WTC11 (cell line): ENCODE data around the gene OR52E1.

Experiments
- AFF4 ChIP-seq: sonication (generic); formaldehyde crosslinking; IDR thresholded peaks from 2 replicates; pipeline ENCODE4 v1.8.1; 2023; ENCODE audit warnings: mild to moderate bottlenecking, missing genetic modification reagents, borderline replicate concordance
- ATF3 ChIP-seq: sonication (generic); formaldehyde crosslinking; conservative IDR thresholded peaks from 2 replicates; pipeline ENCODE4 v1.8.1; 2022; ENCODE audit warnings: mild to moderate bottlenecking, missing genetic modification reagents
- CBFB ChIP-seq: sonication (generic); formaldehyde crosslinking; IDR thresholded peaks from 2 replicates; pipeline ENCODE4 v1.8.1; 2022; ENCODE audit warnings: mild to moderate bottlenecking, low read depth, missing genetic modification reagents
- CREM ChIP-seq: sonication (generic); formaldehyde crosslinking; IDR thresholded peaks from 2 replicates; pipeline ENCODE4 v1.8.1; 2022; ENCODE audit warnings: mild to moderate bottlenecking, missing genetic modification reagents, moderate library complexity
- CTCF ChIP-seq: fragments of 200-600 bp; IDR thresholded peaks from 2 replicates; pipeline ENCODE4 v1.8.0; 2022; ENCODE audit warnings: antibody characterized with exemption
- JUN ChIP-seq: sonication (generic); formaldehyde crosslinking; IDR thresholded peaks from 2 replicates; pipeline ENCODE4 v1.8.0; 2023; ENCODE audit warnings: mild to moderate bottlenecking, missing genetic modification reagents
- ZBTB21 ChIP-seq: sonication (generic); formaldehyde crosslinking; IDR thresholded peaks from 2 replicates; pipeline ENCODE4 v1.8.1; 2023; ENCODE audit warnings: mild to moderate bottlenecking, missing genetic modification reagents, borderline replicate concordance
- ZNF219 ChIP-seq: sonication (generic); formaldehyde crosslinking; IDR thresholded peaks from 2 replicates; pipeline ENCODE4 v1.8.0; 2023; ENCODE audit warnings: missing genetic modification reagents, mild to moderate bottlenecking, borderline replicate concordance
- TF ChIP-seq, protein P1 (sequence below): sonication (generic); formaldehyde crosslinking; IDR thresholded peaks from 2 replicates; pipeline ENCODE4 v1.8.1; 2022; ENCODE audit warnings: mild to moderate bottlenecking, missing genetic modification reagents, moderate library complexity, borderline replicate concordance
- TF ChIP-seq, protein P2 (sequence below): fragments of 250-450 bp; sonication (Bioruptor Pico); IDR thresholded peaks from 2 replicates; pipeline ENCODE4 v1.8.0; 2021; ENCODE audit warnings: mild to moderate bottlenecking
- TF ChIP-seq, protein P3 (sequence below): sonication (generic); formaldehyde crosslinking; IDR thresholded peaks from 2 replicates; pipeline ENCODE4 v1.8.1; 2022; ENCODE audit warnings: low read depth, missing genetic modification reagents, borderline replicate concordance

DNA sequence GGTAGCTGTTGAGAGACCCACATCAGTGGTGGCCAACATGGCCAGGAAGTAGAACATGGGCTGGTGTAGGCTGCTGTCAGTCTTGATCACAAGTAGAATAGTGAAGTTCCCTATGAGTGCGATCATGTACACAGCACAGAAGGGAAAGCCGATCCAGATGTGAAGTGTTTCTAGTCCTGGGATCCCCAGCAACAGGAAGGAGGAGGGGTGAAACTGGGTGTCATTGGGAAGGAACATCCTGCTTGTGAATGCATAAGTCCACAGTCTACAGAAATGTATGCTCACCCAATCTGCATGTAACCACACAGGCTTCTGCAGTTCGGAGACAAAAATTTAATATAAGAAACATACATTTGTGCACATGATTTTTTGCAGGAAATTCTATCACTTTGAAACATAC lies 10.0 kb upstream of the OR52E1 start, which contains the start of gene OR52E2:
- TF ChIP-seq CTCF (no peak), AFF4 (CRISPR knock-in tag) (no peak), JUN (no peak), CREM (CRISPR knock-in tag) (no peak), ATF3 (CRISPR knock-in tag) (no peak), ZBTB21 (CRISPR knock-in tag) (no peak), CBFB (no peak), ZNF219 (no peak)
- TF ChIP-seq, protein P1, sequence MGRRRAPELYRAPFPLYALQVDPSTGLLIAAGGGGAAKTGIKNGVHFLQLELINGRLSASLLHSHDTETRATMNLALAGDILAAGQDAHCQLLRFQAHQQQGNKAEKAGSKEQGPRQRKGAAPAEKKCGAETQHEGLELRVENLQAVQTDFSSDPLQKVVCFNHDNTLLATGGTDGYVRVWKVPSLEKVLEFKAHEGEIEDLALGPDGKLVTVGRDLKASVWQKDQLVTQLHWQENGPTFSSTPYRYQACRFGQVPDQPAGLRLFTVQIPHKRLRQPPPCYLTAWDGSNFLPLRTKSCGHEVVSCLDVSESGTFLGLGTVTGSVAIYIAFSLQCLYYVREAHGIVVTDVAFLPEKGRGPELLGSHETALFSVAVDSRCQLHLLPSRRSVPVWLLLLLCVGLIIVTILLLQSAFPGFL (CRISPR knock-in tag) = no peak
- TF ChIP-seq, protein P2, sequence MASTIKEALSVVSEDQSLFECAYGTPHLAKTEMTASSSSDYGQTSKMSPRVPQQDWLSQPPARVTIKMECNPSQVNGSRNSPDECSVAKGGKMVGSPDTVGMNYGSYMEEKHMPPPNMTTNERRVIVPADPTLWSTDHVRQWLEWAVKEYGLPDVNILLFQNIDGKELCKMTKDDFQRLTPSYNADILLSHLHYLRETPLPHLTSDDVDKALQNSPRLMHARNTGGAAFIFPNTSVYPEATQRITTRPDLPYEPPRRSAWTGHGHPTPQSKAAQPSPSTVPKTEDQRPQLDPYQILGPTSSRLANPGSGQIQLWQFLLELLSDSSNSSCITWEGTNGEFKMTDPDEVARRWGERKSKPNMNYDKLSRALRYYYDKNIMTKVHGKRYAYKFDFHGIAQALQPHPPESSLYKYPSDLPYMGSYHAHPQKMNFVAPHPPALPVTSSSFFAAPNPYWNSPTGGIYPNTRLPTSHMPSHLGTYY (CRISPR knock-in tag) = no peak
- TF ChIP-seq, protein P3, sequence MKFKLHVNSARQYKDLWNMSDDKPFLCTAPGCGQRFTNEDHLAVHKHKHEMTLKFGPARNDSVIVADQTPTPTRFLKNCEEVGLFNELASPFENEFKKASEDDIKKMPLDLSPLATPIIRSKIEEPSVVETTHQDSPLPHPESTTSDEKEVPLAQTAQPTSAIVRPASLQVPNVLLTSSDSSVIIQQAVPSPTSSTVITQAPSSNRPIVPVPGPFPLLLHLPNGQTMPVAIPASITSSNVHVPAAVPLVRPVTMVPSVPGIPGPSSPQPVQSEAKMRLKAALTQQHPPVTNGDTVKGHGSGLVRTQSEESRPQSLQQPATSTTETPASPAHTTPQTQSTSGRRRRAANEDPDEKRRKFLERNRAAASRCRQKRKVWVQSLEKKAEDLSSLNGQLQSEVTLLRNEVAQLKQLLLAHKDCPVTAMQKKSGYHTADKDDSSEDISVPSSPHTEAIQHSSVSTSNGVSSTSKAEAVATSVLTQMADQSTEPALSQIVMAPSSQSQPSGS = no peak
